IPS DF 4.7 (cell line): ENCODE data around the gene RBMX.

ENCODE experiments used
- DNase-seq: peaks from one replicate; pipeline ENCODE4 v3.0.0-alpha.2; 2013; ENCODE audit warnings: low spot score; ENCODE audit errors: extremely low read depth

Gene RBMX

DNA sequence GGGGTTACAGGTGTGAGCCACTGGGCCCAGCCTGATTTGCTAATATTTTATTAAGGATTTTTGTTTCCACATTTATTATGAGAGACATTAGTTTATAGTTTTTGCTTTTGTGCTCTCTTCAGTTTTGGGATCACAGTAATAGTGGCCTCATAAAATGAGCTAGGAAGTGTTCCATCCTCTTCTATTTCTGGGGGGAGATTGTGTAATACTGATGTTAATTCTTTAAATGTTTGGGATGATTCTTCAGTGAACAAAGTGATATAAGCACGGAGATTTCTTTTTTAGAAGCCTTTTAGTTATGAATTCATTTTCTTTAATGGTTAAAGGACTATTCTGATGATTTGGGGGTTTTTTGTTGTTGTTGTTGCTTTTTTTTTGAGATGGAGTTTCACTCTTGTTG, 41.3 kb downstream of the RBMX start:
- DNase-seq = no peak

GRCh38 chrX:136835761-136836160, 44.8 kb downstream of the RBMX start:
- no peak for DNase-seq

GRCh38 chrX:136829413-136829812, 51.1 kb downstream of the RBMX start:
- no peak for DNase-seq

- DNase-seq = no peak
Measured at GRCh38 chrX:136828830-136829229, 51.7 kb downstream of the RBMX start.

DNA sequence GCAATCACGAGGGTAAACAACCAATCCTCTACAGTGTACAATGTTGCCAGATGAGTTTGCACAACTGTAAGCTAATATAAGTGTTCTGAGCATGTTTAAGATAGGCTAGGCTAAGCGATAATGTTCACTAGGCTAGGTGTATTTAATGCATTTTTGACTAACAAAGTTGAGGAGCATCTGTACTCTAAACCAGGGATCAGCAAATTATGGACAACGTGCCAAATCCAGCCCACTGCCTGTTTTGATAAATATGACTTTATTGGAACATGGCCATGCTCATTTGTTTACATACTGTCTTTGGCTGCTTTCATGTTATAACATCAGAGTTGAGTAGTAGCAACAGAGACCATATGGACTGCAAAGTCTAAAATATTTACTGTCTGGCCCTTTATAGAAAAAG, 53.5 kb downstream of the RBMX start:
- no peak for DNase-seq

GRCh38 chrX:136825771-136826170, 54.8 kb downstream of the RBMX start:
- no peak for DNase-seq
